Astrocyte (in vitro differentiated cells and primary cell): Measurements from ENCODE around the gene FMN1. TPM values are rescaled to one million over a fixed set of nuclear protein-coding genes. Genes with fewer than 3 reads are reported as not detected.

Experiments used
- DNase-seq: peaks from one replicate; pipeline ENCODE4 v3.0.0-alpha.2; 2010; ENCODE audit warnings: low read depth
- FAIRE-seq: peaks from 2 replicates; lab custom pipeline; 2011; peaks lifted over from hg19 to GRCh38; lab: Jason Lieb, UNC
- H2AFZ ChIP-seq: 2 replicates; pipeline ENCODE4 v1.6.0; 2012; ENCODE audit warnings: low read depth, low read length, inconsistent platforms
- H3K27ac ChIP-seq: 2 replicates; pipeline ENCODE4 v1.5.1; 2011; ENCODE audit warnings: low read depth, low read length, inconsistent platforms
- H3K27me3 ChIP-seq: 2 replicates; pipeline ENCODE4 v1.6.0; 2011; ENCODE audit warnings: low read length, inconsistent platforms; ENCODE audit not compliant: insufficient read depth
- H3K36me3 ChIP-seq: 2 replicates; pipeline ENCODE4 v1.5.1; 2011; ENCODE audit warnings: low read length, inconsistent platforms; ENCODE audit not compliant: insufficient read depth
- H3K4me1 ChIP-seq: 2 replicates; pipeline ENCODE4 v1.5.1; 2011; ENCODE audit warnings: low read length, inconsistent platforms; ENCODE audit not compliant: insufficient read depth
- H3K4me2 ChIP-seq: 2 replicates; pipeline ENCODE4 v1.6.0; 2012; ENCODE audit warnings: low read length, inconsistent platforms
- H3K4me3 ChIP-seq: 2 replicates; pipeline ENCODE4 v1.5.1; 2011; ENCODE audit warnings: low read depth, mild to moderate bottlenecking, low read length, inconsistent platforms; ENCODE audit not compliant: insufficient read depth
- H3K79me2 ChIP-seq: 2 replicates; pipeline ENCODE4 v1.6.0; 2012; ENCODE audit warnings: mild to moderate bottlenecking, low read length, inconsistent platforms; ENCODE audit not compliant: insufficient read depth
- H3K9ac ChIP-seq: 2 replicates; pipeline ENCODE4 v1.6.0; 2012; ENCODE audit warnings: mild to moderate bottlenecking, low read length, inconsistent platforms
- H3K9me3 ChIP-seq: 2 replicates; pipeline ENCODE4 v1.5.1; 2012; ENCODE audit warnings: low read depth, mild to moderate bottlenecking, low read length, inconsistent platforms; ENCODE audit not compliant: insufficient read depth
- H4K20me1 ChIP-seq: 2 replicates; pipeline ENCODE4 v1.6.0; 2012; ENCODE audit warnings: low read length, inconsistent platforms; ENCODE audit not compliant: insufficient read depth
- H3K27ac Mint-ChIP-seq: one replicate; pipeline ENCODE4 v1.8.0; 2021; ENCODE audit warnings: mild to moderate bottlenecking, mixed read lengths; ENCODE audit not compliant: unreplicated experiment
- H3K27me3 Mint-ChIP-seq: one replicate; pipeline ENCODE4 v1.8.0; 2021; ENCODE audit warnings: low read depth, mixed read lengths; ENCODE audit not compliant: unreplicated experiment
- H3K36me3 Mint-ChIP-seq: one replicate; pipeline ENCODE4 v1.8.0; 2021; ENCODE audit warnings: low read depth, mixed read lengths; ENCODE audit not compliant: unreplicated experiment
- H3K4me1 Mint-ChIP-seq: one replicate; pipeline ENCODE4 v1.8.0; 2021; ENCODE audit warnings: low read depth, mixed read lengths; ENCODE audit not compliant: unreplicated experiment
- H3K4me3 Mint-ChIP-seq: one replicate; pipeline ENCODE4 v1.8.0; 2021; ENCODE audit warnings: mild to moderate bottlenecking, moderate library complexity, mixed read lengths; ENCODE audit not compliant: unreplicated experiment
- H3K9me3 Mint-ChIP-seq: one replicate; pipeline ENCODE4 v1.8.0; 2021; ENCODE audit warnings: mild to moderate bottlenecking, mixed read lengths; ENCODE audit not compliant: unreplicated experiment
- EZH2 ChIP-seq: IDR thresholded peaks from 2 replicates; pipeline ENCODE4 v1.6.1; 2012; ENCODE audit warnings: mild to moderate bottlenecking, low read length, inconsistent platforms; ENCODE audit not compliant: insufficient read depth
- total RNA-seq: library from RNA; stranded (reverse); gene quantifications from 2 replicates; pipeline ENCODE4 v1.2.1, GENCODE V29; 2021
- TF ChIP-seq, protein P1 (sequence below): IDR thresholded peaks from 2 replicates; pipeline ENCODE4 v1.5.1; 2011; ENCODE audit warnings: low read depth, mild to moderate bottlenecking, inconsistent platforms, low read length, moderate library complexity; ENCODE audit not compliant: insufficient read depth

Gene FMN1
- total RNA-seq, 1 donor from 2014 or later = 5.3 TPM

- Mint-ChIP-seq H3K9me3 (no peaks in the 10 kb centered on the region), H3K36me3 (no peaks in the 10 kb centered on the region), H3K27ac (no peak overlapping the region), H3K27me3 (peaks cover 32% of the 10 kb centered on the region), H3K4me1 (no peaks in the 10 kb centered on the region), H3K4me3 (no peak overlapping the region)
- TF ChIP-seq, protein P1, sequence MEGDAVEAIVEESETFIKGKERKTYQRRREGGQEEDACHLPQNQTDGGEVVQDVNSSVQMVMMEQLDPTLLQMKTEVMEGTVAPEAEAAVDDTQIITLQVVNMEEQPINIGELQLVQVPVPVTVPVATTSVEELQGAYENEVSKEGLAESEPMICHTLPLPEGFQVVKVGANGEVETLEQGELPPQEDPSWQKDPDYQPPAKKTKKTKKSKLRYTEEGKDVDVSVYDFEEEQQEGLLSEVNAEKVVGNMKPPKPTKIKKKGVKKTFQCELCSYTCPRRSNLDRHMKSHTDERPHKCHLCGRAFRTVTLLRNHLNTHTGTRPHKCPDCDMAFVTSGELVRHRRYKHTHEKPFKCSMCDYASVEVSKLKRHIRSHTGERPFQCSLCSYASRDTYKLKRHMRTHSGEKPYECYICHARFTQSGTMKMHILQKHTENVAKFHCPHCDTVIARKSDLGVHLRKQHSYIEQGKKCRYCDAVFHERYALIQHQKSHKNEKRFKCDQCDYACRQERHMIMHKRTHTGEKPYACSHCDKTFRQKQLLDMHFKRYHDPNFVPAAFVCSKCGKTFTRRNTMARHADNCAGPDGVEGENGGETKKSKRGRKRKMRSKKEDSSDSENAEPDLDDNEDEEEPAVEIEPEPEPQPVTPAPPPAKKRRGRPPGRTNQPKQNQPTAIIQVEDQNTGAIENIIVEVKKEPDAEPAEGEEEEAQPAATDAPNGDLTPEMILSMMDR = no peak
- no peak for TF ChIP-seq EZH2
- H3K9ac ChIP-seq = no peak overlapping the region
- no peak for DNase-seq
- no peak for FAIRE-seq
- no peaks in the 10 kb centered on the region for H4K20me1 ChIP-seq
- no peaks in the 10 kb centered on the region for H3K9me3 ChIP-seq
- no peaks in the 10 kb centered on the region for H3K36me3 ChIP-seq
- H3K4me1 ChIP-seq = no peaks in the 10 kb centered on the region
- H3K4me2 ChIP-seq = no peak overlapping the region
- no peak overlapping the region for H3K27ac ChIP-seq
- H2AFZ ChIP-seq = no peak overlapping the region
- peaks cover 14% of the 10 kb centered on the region for H3K27me3 ChIP-seq
- H3K4me3 ChIP-seq = no peak overlapping the region
- H3K79me2 ChIP-seq = no peaks in the 10 kb centered on the region
These were observed 6.4 kb downstream of the FMN1 start for GRCh38 chr15:33188159-33188558.

DNA sequence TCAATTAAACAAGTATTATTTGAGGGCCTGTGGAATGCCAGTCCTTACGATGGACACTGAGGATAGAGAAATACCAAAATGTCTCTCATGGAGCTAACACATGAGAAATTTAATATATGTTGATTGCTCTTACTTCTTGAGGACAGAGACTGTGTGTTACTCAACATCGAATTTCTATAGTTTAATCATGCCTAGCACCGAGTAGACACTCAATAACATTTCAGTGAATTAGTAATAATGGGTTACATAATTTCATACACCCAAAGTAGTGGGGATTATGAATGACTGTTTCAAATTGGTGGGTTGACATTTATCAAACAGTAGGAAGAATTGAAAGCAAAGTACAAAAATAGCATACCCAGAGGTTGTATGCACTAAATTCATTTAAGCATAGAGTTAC, 11.2 kb downstream of the FMN1 start:
- H3K9me3 Mint-ChIP-seq = no peaks in the 10 kb centered on the region
- Histone ChIP-seq H3K4me2 (no peak overlapping the region), H3K27ac (no peak overlapping the region), H3K9ac (no peak overlapping the region), H3K4me3 (no peak overlapping the region), H3K36me3 (no peaks in the 10 kb centered on the region), H3K4me1 (no peaks in the 10 kb centered on the region), H3K79me2 (no peaks in the 10 kb centered on the region), H3K27me3 (peaks cover 3% of the 10 kb centered on the region), H4K20me1 (no peaks in the 10 kb centered on the region), H2AFZ (no peak overlapping the region), H3K9me3 (no peaks in the 10 kb centered on the region)
- no peak overlapping the region for H3K4me3 Mint-ChIP-seq
- TF ChIP-seq EZH2 = no peak
- TF ChIP-seq, protein P1 = no peak
- no peaks in the 10 kb centered on the region for H3K36me3 Mint-ChIP-seq
- H3K27me3 Mint-ChIP-seq = peaks cover 4% of the 10 kb centered on the region
- no peak for DNase-seq
- peaks cover 2% of the 10 kb centered on the region for H3K4me1 Mint-ChIP-seq
- no peak for FAIRE-seq
- no peak overlapping the region for H3K27ac Mint-ChIP-seq

DNA sequence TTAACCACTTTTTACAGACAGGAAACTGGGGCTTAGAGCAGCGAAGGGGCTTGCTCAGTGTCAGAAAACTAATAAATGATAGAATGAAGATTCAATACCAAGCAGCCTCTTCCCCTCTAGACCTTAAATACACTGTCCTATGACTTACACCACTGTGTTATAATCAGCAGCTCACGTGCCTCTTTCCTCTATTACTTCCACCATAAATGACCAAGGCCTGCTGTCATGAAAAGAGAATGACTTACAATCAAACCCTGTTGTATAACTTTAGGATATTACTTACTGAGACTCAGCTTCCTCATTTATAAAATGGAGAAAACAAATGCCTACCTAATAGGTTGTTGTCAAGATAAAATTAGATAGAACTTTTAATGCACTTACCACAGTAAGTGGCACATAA, 11.6 kb downstream of the FMN1 start:
- H4K20me1 ChIP-seq = no peaks in the 10 kb centered on the region
- H3K4me1 ChIP-seq = no peaks in the 10 kb centered on the region
- no peaks in the 10 kb centered on the region for H3K36me3 ChIP-seq
- Mint-ChIP-seq H3K9me3 (no peaks in the 10 kb centered on the region), H3K4me3 (no peak overlapping the region), H3K4me1 (peaks cover 2% of the 10 kb centered on the region), H3K27me3 (peaks cover 4% of the 10 kb centered on the region), H3K36me3 (no peaks in the 10 kb centered on the region), H3K27ac (no peak overlapping the region)
- DNase-seq = no peak
- H2AFZ ChIP-seq = no peak overlapping the region
- H3K4me3 ChIP-seq = no peak overlapping the region
- no peak overlapping the region for H3K9ac ChIP-seq
- no peak for FAIRE-seq
- no peak for TF ChIP-seq EZH2
- TF ChIP-seq, protein P1 = no peak
- no peaks in the 10 kb centered on the region for H3K79me2 ChIP-seq
- H3K9me3 ChIP-seq = no peaks in the 10 kb centered on the region
- H3K4me2 ChIP-seq = no peak overlapping the region
- H3K27me3 ChIP-seq = peaks cover 3% of the 10 kb centered on the region
- no peak overlapping the region for H3K27ac ChIP-seq
